ENCODE measurements around the gene FARP1.

- TF ChIP-seq CTCF (IDR thresholded peaks at IDR 0.05; ENCODE audit: insufficient read depth, low read depth, low read length) (no peak), EZH2 (IDR thresholded peaks at IDR 0.05; ENCODE audit: insufficient read depth, low read length) (no peak)
These were observed 38.4 kb downstream of the FARP1 start for GRCh38 chr13:98181111-98181815.

Data from astrocyte (in vitro differentiated cells and primary cell).